NCI-H187 (cell line): ENCODE measurements around the gene PALD1.

Experiments used
- DNase-seq, 2 experiments: peaks; one replicate each; lab custom pipeline; 2025; lab: John Stamatoyannopoulos, UW

PALD1 gene

GRCh38 chr10:70458329-70459060, 20.1 kb upstream of the PALD1 start:
- no peak for DNase-seq

GRCh38 chr10:70459061-70459773, 19.4 kb upstream of the PALD1 start:
- no peak for DNase-seq

- DNase-seq = no peak
Measured at GRCh38 chr10:70459774-70460490, 18.6 kb upstream of the PALD1 start.

- no peak for DNase-seq
Measured at GRCh38 chr10:70461397-70462348, 16.9 kb upstream of the PALD1 start.

GRCh38 chr10:70462349-70462984, 16.1 kb upstream of the PALD1 start:
- DNase-seq = no peak

GRCh38 chr10:70465278-70465677, 13.3 kb upstream of the PALD1 start:
- DNase-seq = no peak

GRCh38 chr10:70465832-70466231, 12.7 kb upstream of the PALD1 start:
- no peak for DNase-seq

GRCh38 chr10:70466951-70467350, 11.6 kb upstream of the PALD1 start:
- DNase-seq = no peak

GRCh38 chr10:70472799-70473454, 5.6 kb upstream of the PALD1 start:
- no peak for DNase-seq

- no peak for DNase-seq
Measured at GRCh38 chr10:70474780-70475179, 3.8 kb upstream of the PALD1 start.

GRCh38 chr10:70475661-70476060, 2.9 kb upstream of the PALD1 start:
- DNase-seq = no peak

GRCh38 chr10:70476249-70477035, 2.1 kb upstream of the PALD1 start:
- no peak for DNase-seq

GRCh38 chr10:70477661-70478162, 855 bp upstream of the PALD1 start:
- no peak for DNase-seq

GRCh38 chr10:70479165-70479581, 606 bp downstream of the PALD1 start:
- no peak for DNase-seq

GRCh38 chr10:70479626-70480238, 1.2 kb downstream of the PALD1 start:
- DNase-seq = no peak

- DNase-seq = no peak
Measured at GRCh38 chr10:70480239-70480861, 1.8 kb downstream of the PALD1 start.

- DNase-seq = no peak
Measured at GRCh38 chr10:70481105-70481504, 2.5 kb downstream of the PALD1 start.

- no peak for DNase-seq
Measured at GRCh38 chr10:70481831-70482530, 3.4 kb downstream of the PALD1 start.
